ENCODE results near the gene SFPQ.

- TF ChIP-seq CTCF (IDR thresholded peaks at IDR 0.05): no peak
- TF ChIP-seq POLR2AphosphoS5 (IDR thresholded peaks at IDR 0.05): no peak
Observed at GRCh38 chr1:35185200-35185599, 7.7 kb downstream of the SFPQ start.
